Measurements from ENCODE around the gene CTNNBIP1. TPM values are rescaled to one million over a fixed set of nuclear protein-coding genes. Genes with fewer than 3 reads are reported as not detected.

CTNNBIP1 gene
- total RNA-seq, 1 experiment from 2014 or later, result 44.4 TPM

DNA sequence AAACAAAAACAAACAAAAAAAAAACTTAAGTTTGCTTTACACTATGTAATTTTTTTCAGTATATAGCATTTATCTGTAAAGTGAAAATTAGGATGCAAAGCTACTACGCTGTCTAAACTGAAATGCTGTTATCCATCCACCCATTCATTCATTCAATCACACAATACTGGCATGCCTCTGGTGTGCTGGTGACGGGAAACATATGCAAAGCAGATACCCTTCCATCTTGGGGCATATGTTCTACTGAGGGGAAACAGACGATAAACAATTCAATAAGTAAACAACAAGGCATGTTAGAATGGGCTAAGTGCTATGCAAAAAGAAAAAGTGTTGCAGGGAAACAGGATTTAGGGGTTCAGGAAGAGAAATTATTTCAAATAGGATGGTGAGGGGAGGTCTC lies 89.5 kb downstream of the CTNNBIP1 start:
- Histone ChIP-seq H3K14ac (ENCODE audit: insufficient read depth, low read length) (no peak overlapping the region), H3K4ac (ENCODE audit: low read depth, low read length) (no peak overlapping the region), H3K79me2 (ENCODE audit: insufficient read depth, low read length) (peaks cover 23% of the 10 kb centered on the region; the same call in 1 of the 2 replicates), H2BK20ac (ENCODE audit: low read depth, low read length, poor library complexity, severe bottlenecking) (no peak overlapping the region), H2BK15ac (ENCODE audit: low read depth, low read length) (no peak overlapping the region), H3K56ac (ENCODE audit: insufficient read length, low read depth, low read length) (no peak overlapping the region), H4K5ac (ENCODE audit: insufficient read length, low read depth, low read length) (no peak overlapping the region), H3K18ac (ENCODE audit: insufficient read length, low read depth, low read length) (no peak overlapping the region), H3K23ac (ENCODE audit: insufficient read length, low read depth, low read length) (no peak overlapping the region), H3K27ac (ENCODE audit: insufficient read length, low read depth, low read length) (no peak overlapping the region), H4K20me1 (ENCODE audit: control insufficient read depth, insufficient read depth, insufficient read length) (no peaks in the 10 kb centered on the region), H3K27me3 (ENCODE audit: insufficient read depth, low read length) (peaks cover 6% of the 10 kb centered on the region; the same call in 1 of the 2 replicates), H2BK5ac (ENCODE audit: insufficient read length, low read length) (no peak overlapping the region), H4K8ac (replicated peaks; ENCODE audit: insufficient read length, low read depth, low read length) (no peak overlapping the region), H3T11ph (ENCODE audit: low read length) (no peak overlapping the region), H3K9me3 (ENCODE audit: control insufficient read depth, low read depth, low read length) (no peaks in the 10 kb centered on the region), H3K23me2 (ENCODE audit: insufficient read length, low read depth, low read length, poor library complexity, severe bottlenecking) (peaks cover 18% of the 10 kb centered on the region), H3K4me1 (ENCODE audit: insufficient read depth, low read length) (peaks cover 5% of the 10 kb centered on the region; the same call in 1 of the 2 replicates), H4K91ac (ENCODE audit: insufficient read length, low read depth, low read length) (no peak overlapping the region), H2BK12ac (ENCODE audit: insufficient read length, low read depth, low read length) (no peak overlapping the region), H2AFZ (ENCODE audit: low read length) (no peak overlapping the region), H2AK5ac (ENCODE audit: insufficient read length, low read length) (no peak overlapping the region), H3K9ac (ENCODE audit: extremely low read depth, insufficient read length, low read length) (no peak overlapping the region), H3K4me2 (ENCODE audit: insufficient read depth, insufficient read length, low read length) (no peak overlapping the region), H3K79me1 (ENCODE audit: insufficient read depth, low read depth, low read length, poor library complexity, severe bottlenecking) (no peaks in the 10 kb centered on the region), H2BK120ac (ENCODE audit: low read depth, low read length, poor library complexity, severe bottlenecking) (no peak overlapping the region)
- H3K27ac Mint-ChIP-seq, result no peak overlapping the region
- H3K4me1 Mint-ChIP-seq, result peaks cover 39 to 45% of the 10 kb centered on the region in 2 experiments
- no peaks in the 10 kb centered on the region; a peak in 2 of 5 replicates for H3K9me3 Mint-ChIP-seq
- no CpG with 5 or more reads among the region's 3 CpGs for WGBS (ENCODE audit: extremely low coverage, insufficient read length, low lambda C conversion rate)
- DNase-seq, result no peak
- H3K4me3 Mint-ChIP-seq, result peak overlapping the region in 1 of 2 experiments; percentile 33; a peak in 1 of 5 replicates
- H3K27me3 Mint-ChIP-seq (ENCODE audit: low read depth), result peaks cover 18% of the 10 kb centered on the region
- TF ChIP-seq, protein P1, sequence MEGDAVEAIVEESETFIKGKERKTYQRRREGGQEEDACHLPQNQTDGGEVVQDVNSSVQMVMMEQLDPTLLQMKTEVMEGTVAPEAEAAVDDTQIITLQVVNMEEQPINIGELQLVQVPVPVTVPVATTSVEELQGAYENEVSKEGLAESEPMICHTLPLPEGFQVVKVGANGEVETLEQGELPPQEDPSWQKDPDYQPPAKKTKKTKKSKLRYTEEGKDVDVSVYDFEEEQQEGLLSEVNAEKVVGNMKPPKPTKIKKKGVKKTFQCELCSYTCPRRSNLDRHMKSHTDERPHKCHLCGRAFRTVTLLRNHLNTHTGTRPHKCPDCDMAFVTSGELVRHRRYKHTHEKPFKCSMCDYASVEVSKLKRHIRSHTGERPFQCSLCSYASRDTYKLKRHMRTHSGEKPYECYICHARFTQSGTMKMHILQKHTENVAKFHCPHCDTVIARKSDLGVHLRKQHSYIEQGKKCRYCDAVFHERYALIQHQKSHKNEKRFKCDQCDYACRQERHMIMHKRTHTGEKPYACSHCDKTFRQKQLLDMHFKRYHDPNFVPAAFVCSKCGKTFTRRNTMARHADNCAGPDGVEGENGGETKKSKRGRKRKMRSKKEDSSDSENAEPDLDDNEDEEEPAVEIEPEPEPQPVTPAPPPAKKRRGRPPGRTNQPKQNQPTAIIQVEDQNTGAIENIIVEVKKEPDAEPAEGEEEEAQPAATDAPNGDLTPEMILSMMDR (conservative IDR thresholded peaks at IDR 0.05), result no peak
- peaks cover 0 to 5% (median 3%) of the 10 kb centered on the region in 3 experiments; a peak in 6 of 7 replicates for H3K36me3 Mint-ChIP-seq (ENCODE audit: insufficient read depth in 1 of 3, low read depth in 3 of 3)
